ENCODE data around the gene GOLGA8N. TPM values are rescaled to one million over a fixed set of nuclear protein-coding genes. Genes with fewer than 3 reads are reported as not detected.
"Not testable (repeated sequence)": the region's sequence is repeated elsewhere in the genome, so short reads cannot be mapped to it uniquely, and the experiment has no call there.

Gene GOLGA8N
- total and polyA plus RNA-seq, 2 of the 8 experiments (the other 6 are each of a cell fraction or from before 2014, with no cell fraction given): 0.54 to 0.99 TPM

DNA sequence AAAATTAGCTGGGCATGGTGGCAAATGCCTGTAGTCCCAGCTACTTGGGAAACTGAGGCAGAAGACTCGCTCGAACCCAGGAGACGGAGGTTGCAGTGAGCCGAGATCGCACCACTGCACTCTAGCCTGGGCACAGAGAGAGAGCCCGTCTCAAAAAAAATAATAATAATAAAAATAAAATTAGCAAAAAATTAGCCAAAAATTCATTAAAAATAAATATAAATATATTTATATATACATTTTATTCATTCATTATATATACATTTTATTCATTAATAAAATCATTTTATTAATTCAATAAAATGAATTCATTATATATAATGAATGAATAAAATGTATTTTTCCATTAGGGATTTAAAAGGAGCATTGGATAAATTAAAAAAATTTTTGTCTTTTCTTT, 31.1 kb upstream of the GOLGA8N start:
- H3K36me3 ChIP-seq (ENCODE audit: control insufficient read depth in 2 of 4, insufficient read depth in 4 of 4, low read length in 3 of 4); H3K23me2 ChIP-seq (ENCODE audit: low read depth, low read length); H2BK12ac ChIP-seq (ENCODE audit: low read depth, low read length); H2BK15ac ChIP-seq (ENCODE audit: low read length); H2AFZ ChIP-seq (ENCODE audit: low read length); H3K4me2 ChIP-seq (ENCODE audit: insufficient read depth in 1 of 2, low read depth in 2 of 2, low read length in 2 of 2); H3K27me3 ChIP-seq (replicated peaks in 1 of 4; ENCODE audit: control insufficient read depth in 3 of 4, extremely low read depth in 1 of 4, insufficient read depth in 3 of 4, low read length in 3 of 4); H3K9ac ChIP-seq (replicated peaks in 1 of 4; ENCODE audit: extremely low read depth in 1 of 4, low read depth in 3 of 4, low read length in 3 of 4); POLR2A ChIA-PET (ENCODE audit: partially characterized antibody); H3K4ac ChIP-seq (replicated peaks; ENCODE audit: insufficient read length, low read depth, low read length); H2AK5ac ChIP-seq (ENCODE audit: low read depth, low read length); DNase-seq (ENCODE audit: low read depth in 1 of 2, low spot score in 2 of 2); H3K23ac ChIP-seq (ENCODE audit: insufficient read length); H3K27ac ChIP-seq (ENCODE audit: low read depth, low read length); H4K20me1 ChIP-seq (replicated peaks in 1 of 2; ENCODE audit: control insufficient read depth in 1 of 2, insufficient read depth in 2 of 2, low read length in 2 of 2); H3K9me3 ChIP-seq (ENCODE audit: insufficient read depth in 2 of 2, low read depth in 1 of 2, low read length in 1 of 2); H4K5ac ChIP-seq (ENCODE audit: insufficient read length, low read depth, low read length); H3K18ac ChIP-seq (ENCODE audit: extremely low read depth, low read length); H3K4me1 ChIP-seq (replicated peaks in 1 of 4; ENCODE audit: control insufficient read depth in 3 of 4, insufficient read depth in 4 of 4, low read length in 3 of 4); H4K8ac ChIP-seq (ENCODE audit: extremely low read depth, insufficient read depth, low read length); FAIRE-seq; H3K56ac ChIP-seq (replicated peaks; ENCODE audit: insufficient read length, low read depth, low read length); H3K79me2 ChIP-seq (ENCODE audit: control insufficient read depth in 1 of 2, insufficient read depth in 2 of 2, low read length in 2 of 2); H4K91ac ChIP-seq (replicated peaks; ENCODE audit: insufficient read length, low read length); H2BK5ac ChIP-seq (ENCODE audit: low read depth, low read length); H3K4me3 ChIP-seq (ENCODE audit: extremely low read depth in 1 of 4, insufficient read depth in 2 of 4, low read depth in 3 of 4, low read length in 4 of 4); H2BK120ac ChIP-seq (replicated peaks; ENCODE audit: low read depth, low read length); H3K14ac ChIP-seq (ENCODE audit: insufficient read length); H2BK20ac ChIP-seq (ENCODE audit: low read length); CTCF ChIA-PET (ENCODE audit: partially characterized antibody); H3K79me1 ChIP-seq (ENCODE audit: low read depth, low read length): not testable (repeated sequence)
- WGBS, 2 experiments (ENCODE audit: extremely low coverage in 1 of 2, insufficient coverage in 1 of 2, insufficient read length in 1 of 2, insufficient replicate concordance in 2 of 2, low coverage in 1 of 2, low lambda C conversion rate in 2 of 2, missing lambda C conversion rate in 1 of 2): 99% methylated on average over 6 of the region's 6 CpGs; no CpG with 5 or more reads in 1 of the 2 experiments

- H3K9me3 ChIP-seq (ENCODE audit: insufficient read depth in 2 of 2, low read depth in 1 of 2, low read length in 1 of 2); H2AK5ac ChIP-seq (ENCODE audit: low read depth, low read length); H4K8ac ChIP-seq (ENCODE audit: extremely low read depth, insufficient read depth, low read length); POLR2A ChIA-PET (ENCODE audit: partially characterized antibody); H3K23ac ChIP-seq (ENCODE audit: insufficient read length); H3K23me2 ChIP-seq (ENCODE audit: low read depth, low read length); H3K9ac ChIP-seq (replicated peaks in 1 of 4; ENCODE audit: extremely low read depth in 1 of 4, low read depth in 3 of 4, low read length in 3 of 4); H3K79me2 ChIP-seq (ENCODE audit: control insufficient read depth in 1 of 2, insufficient read depth in 2 of 2, low read length in 2 of 2); H2BK15ac ChIP-seq (ENCODE audit: low read length); H3K79me1 ChIP-seq (ENCODE audit: low read depth, low read length); H3K36me3 ChIP-seq (ENCODE audit: control insufficient read depth in 2 of 4, insufficient read depth in 4 of 4, low read length in 3 of 4); H3K4me2 ChIP-seq (ENCODE audit: insufficient read depth in 1 of 2, low read depth in 2 of 2, low read length in 2 of 2); CTCF ChIA-PET (ENCODE audit: partially characterized antibody); H4K91ac ChIP-seq (replicated peaks; ENCODE audit: insufficient read length, low read length); H2BK5ac ChIP-seq (ENCODE audit: low read depth, low read length); H3K4me1 ChIP-seq (replicated peaks in 1 of 4; ENCODE audit: control insufficient read depth in 3 of 4, insufficient read depth in 4 of 4, low read length in 3 of 4); H3K14ac ChIP-seq (ENCODE audit: insufficient read length); FAIRE-seq; H3K18ac ChIP-seq (ENCODE audit: extremely low read depth, low read length); H3K4ac ChIP-seq (replicated peaks; ENCODE audit: insufficient read length, low read depth, low read length); H2AFZ ChIP-seq (ENCODE audit: low read length); DNase-seq (ENCODE audit: low read depth in 1 of 2, low spot score in 2 of 2); H3K56ac ChIP-seq (replicated peaks; ENCODE audit: insufficient read length, low read depth, low read length); H2BK20ac ChIP-seq (ENCODE audit: low read length); H4K5ac ChIP-seq (ENCODE audit: insufficient read length, low read depth, low read length); H2BK120ac ChIP-seq (replicated peaks; ENCODE audit: low read depth, low read length); H3K27me3 ChIP-seq (replicated peaks in 1 of 4; ENCODE audit: control insufficient read depth in 3 of 4, extremely low read depth in 1 of 4, insufficient read depth in 3 of 4, low read length in 3 of 4); H4K20me1 ChIP-seq (replicated peaks in 1 of 2; ENCODE audit: control insufficient read depth in 1 of 2, insufficient read depth in 2 of 2, low read length in 2 of 2); H3K4me3 ChIP-seq (ENCODE audit: extremely low read depth in 1 of 4, insufficient read depth in 2 of 4, low read depth in 3 of 4, low read length in 4 of 4); H2BK12ac ChIP-seq (ENCODE audit: low read depth, low read length); H3K27ac ChIP-seq (ENCODE audit: low read depth, low read length): not testable (repeated sequence)
- WGBS, 2 experiments (ENCODE audit: extremely low coverage in 1 of 2, insufficient coverage in 1 of 2, insufficient read length in 1 of 2, insufficient replicate concordance in 2 of 2, low coverage in 1 of 2, low lambda C conversion rate in 2 of 2, missing lambda C conversion rate in 1 of 2): 63% methylated on average over 1 of the region's 3 CpGs; no CpG with 5 or more reads in 1 of the 2 experiments
Observed at GRCh38 chr15:32568988-32569387, 24.3 kb upstream of the GOLGA8N start.

All from H1 (cell line).